Measurements from ENCODE around the gene SAMD4B.

SAMD4B gene

DNA sequence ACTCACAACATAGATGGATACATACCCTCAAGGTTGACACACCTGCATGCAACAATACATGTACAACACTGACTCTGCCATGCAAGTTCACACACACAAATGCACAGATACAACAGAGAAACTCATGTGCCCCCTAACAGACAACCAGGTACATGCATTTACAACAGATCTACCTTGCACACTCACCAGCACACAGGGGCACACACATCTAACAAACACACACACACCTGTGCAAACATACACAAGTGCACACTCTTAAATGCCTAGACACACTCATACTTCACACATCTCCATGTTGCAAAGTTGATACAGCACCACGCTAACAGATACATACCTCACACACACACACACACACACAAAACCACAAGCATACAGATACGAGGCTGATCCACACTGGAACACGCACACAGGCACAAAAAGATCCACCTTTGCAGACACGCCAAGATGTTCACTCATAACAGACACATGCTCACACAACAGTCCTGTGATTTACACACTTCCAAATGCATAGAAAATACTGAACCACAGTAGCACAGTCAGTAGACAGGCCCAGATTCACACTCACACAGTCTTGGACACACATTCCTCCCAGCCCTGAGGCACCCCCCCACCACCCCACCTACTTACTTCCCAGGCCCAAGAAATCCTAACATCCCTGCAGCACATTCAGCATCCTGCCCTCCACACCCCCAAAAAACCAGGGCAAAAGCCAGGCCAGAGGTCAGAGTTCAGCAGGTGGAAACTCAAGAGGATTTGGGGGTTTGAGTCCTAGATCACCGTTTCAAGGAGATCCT, 22.9 kb upstream of the SAMD4B start:
- DNase-seq (ENCODE audit: low read depth in 1 of 2, low spot score in 1 of 2): no peak
- H3K4me3 ChIP-seq (replicated peaks; ENCODE audit: insufficient read depth, low read length): no peak overlapping the region
- peaks cover 3% of the 10 kb centered on the region for H3K27me3 ChIP-seq (ENCODE audit: insufficient read depth, poor library complexity, severe bottlenecking)
- H3K27ac ChIP-seq (replicated peaks): no peak overlapping the region
- TF ChIP-seq POLR2AphosphoS5 (IDR thresholded peaks at IDR 0.05; ENCODE audit: low read depth) (no peak), GABPA (IDR thresholded peaks at IDR 0.05; ENCODE audit: low read depth) (no peak), SPI1 (IDR thresholded peaks at IDR 0.05; ENCODE audit: borderline replicate concordance, low read depth) (no peak), REST (IDR thresholded peaks at IDR 0.05; ENCODE audit: insufficient replicate concordance, low read depth) (no peak)
- TF ChIP-seq, protein P1, sequence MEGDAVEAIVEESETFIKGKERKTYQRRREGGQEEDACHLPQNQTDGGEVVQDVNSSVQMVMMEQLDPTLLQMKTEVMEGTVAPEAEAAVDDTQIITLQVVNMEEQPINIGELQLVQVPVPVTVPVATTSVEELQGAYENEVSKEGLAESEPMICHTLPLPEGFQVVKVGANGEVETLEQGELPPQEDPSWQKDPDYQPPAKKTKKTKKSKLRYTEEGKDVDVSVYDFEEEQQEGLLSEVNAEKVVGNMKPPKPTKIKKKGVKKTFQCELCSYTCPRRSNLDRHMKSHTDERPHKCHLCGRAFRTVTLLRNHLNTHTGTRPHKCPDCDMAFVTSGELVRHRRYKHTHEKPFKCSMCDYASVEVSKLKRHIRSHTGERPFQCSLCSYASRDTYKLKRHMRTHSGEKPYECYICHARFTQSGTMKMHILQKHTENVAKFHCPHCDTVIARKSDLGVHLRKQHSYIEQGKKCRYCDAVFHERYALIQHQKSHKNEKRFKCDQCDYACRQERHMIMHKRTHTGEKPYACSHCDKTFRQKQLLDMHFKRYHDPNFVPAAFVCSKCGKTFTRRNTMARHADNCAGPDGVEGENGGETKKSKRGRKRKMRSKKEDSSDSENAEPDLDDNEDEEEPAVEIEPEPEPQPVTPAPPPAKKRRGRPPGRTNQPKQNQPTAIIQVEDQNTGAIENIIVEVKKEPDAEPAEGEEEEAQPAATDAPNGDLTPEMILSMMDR (IDR thresholded peaks at IDR 0.05; ENCODE audit: insufficient read depth, low read length): no peak

- Histone ChIP-seq H3K4me3 (replicated peaks; ENCODE audit: insufficient read depth, low read length) (peak overlapping the region; percentile 55), H3K27ac (replicated peaks) (no peak overlapping the region), H3K27me3 (ENCODE audit: insufficient read depth, poor library complexity, severe bottlenecking) (peaks cover 3% of the 10 kb centered on the region)
- no peak for DNase-seq (ENCODE audit: low read depth in 1 of 2, low spot score in 1 of 2)
- TF ChIP-seq POLR2AphosphoS5 (IDR thresholded peaks at IDR 0.05; ENCODE audit: low read depth): no peak
- no peak for TF ChIP-seq GABPA (IDR thresholded peaks at IDR 0.05; ENCODE audit: low read depth)
- TF ChIP-seq SPI1 (IDR thresholded peaks at IDR 0.05; ENCODE audit: borderline replicate concordance, low read depth): no peak
- TF ChIP-seq, protein P1 (IDR thresholded peaks at IDR 0.05; ENCODE audit: insufficient read depth, low read length): no peak
- no peak for TF ChIP-seq REST (IDR thresholded peaks at IDR 0.05; ENCODE audit: insufficient replicate concordance, low read depth)
Observed at GRCh38 chr19:39319892-39320248, 22.4 kb upstream of the SAMD4B start.

GRCh38 chr19:39321117-39321831, 20.9 kb upstream of the SAMD4B start:
- Histone ChIP-seq H3K27me3 (ENCODE audit: insufficient read depth, poor library complexity, severe bottlenecking) (peaks cover 3% of the 10 kb centered on the region), H3K4me3 (replicated peaks; ENCODE audit: insufficient read depth, low read length) (no peak overlapping the region), H3K27ac (replicated peaks) (no peak overlapping the region)
- TF ChIP-seq REST (IDR thresholded peaks at IDR 0.05; ENCODE audit: insufficient replicate concordance, low read depth): no peak
- no peak for DNase-seq (ENCODE audit: low read depth in 1 of 2, low spot score in 1 of 2)

Data from HL-60 (cell line).